ENCODE data around the gene LRBA.

LRBA gene

DNA sequence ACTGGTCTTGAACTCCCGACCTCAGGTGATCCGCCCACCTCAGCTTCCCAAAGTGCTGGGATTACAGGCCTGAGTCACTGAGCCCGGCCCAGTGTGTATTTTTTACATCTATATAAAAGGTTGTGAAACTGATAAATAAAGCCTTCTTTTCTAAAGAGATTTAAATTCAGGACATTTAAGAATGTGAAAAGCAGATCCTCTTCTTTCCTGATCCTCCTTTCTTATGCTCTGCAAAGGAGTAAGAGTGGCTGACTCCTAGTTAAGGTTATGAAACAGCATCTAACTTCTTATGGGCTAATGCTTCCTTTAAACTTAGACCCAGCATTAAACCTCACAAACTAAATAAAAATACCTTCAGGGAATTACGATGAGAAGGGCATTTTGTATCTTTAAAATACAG is 630.8 kb downstream of the LRBA start:
- no peaks in the 10 kb centered on the region for H3K27me3 Mint-ChIP-seq (ENCODE audit: low read depth)
- no peak for DNase-seq (ENCODE audit: low spot score)
- H3K9me3 Mint-ChIP-seq: no peaks in the 10 kb centered on the region
- no peaks in the 10 kb centered on the region for H3K36me3 Mint-ChIP-seq (ENCODE audit: low read depth)
- H3K4me3 Mint-ChIP-seq: no peak overlapping the region
- H3K27ac Mint-ChIP-seq: no peak overlapping the region
- H3K4me1 Mint-ChIP-seq (ENCODE audit: low read depth): no peaks in the 10 kb centered on the region

DNA sequence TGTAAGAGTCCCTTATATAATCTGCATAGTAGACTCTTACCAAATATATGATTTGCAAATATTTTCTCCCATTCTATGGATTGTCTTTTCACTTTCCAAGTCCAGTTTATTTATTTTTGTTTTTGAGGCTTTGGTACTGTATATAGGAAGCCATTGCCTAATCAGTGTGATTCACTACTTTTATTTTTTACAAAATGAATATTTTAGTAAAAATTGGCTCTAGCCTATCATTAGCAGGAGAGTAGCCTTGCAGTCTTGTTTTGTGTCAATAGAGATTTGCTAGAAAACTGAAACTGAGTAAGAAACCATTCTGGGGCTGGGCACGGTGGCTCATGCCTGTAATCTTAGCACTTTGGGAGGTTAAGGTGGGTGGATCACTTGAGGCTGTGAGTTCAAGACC is 633.1 kb downstream of the LRBA start:
- H3K27me3 Mint-ChIP-seq (ENCODE audit: low read depth): no peaks in the 10 kb centered on the region
- H3K9me3 Mint-ChIP-seq: no peaks in the 10 kb centered on the region
- DNase-seq (ENCODE audit: low spot score): no peak
- no peaks in the 10 kb centered on the region for H3K36me3 Mint-ChIP-seq (ENCODE audit: low read depth)
- H3K27ac Mint-ChIP-seq: no peak overlapping the region
- no peak overlapping the region for H3K4me3 Mint-ChIP-seq
- no peaks in the 10 kb centered on the region for H3K4me1 Mint-ChIP-seq (ENCODE audit: low read depth)

GRCh38 chr4:150381609-150382008 is 633.5 kb downstream of the LRBA start:
- Mint-ChIP-seq H3K9me3 (no peaks in the 10 kb centered on the region), H3K36me3 (ENCODE audit: low read depth) (no peaks in the 10 kb centered on the region)
- no peak for DNase-seq (ENCODE audit: low spot score)

DNA sequence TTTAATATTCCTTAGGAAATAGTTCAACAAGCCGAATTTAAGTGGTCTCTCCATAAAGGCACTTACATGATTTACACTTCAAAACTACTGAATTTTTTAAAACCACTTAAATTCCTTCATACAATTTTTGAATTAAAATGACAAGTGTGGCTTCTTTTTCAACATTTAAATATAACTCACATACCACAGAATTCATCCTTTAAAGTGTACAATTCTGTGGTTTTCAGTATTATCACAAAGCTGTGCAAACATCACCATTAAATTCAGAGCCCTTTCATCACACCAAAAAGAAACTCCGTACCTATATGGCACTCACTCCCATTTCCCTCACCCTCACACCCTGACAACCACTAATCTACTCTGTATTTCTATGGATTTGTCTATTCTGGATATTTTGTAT is 634.0 kb downstream of the LRBA start:
- DNase-seq (ENCODE audit: low spot score): no peak
- no peaks in the 10 kb centered on the region for H3K9me3 Mint-ChIP-seq
- H3K27ac Mint-ChIP-seq: no peak overlapping the region
- no peak overlapping the region for H3K4me3 Mint-ChIP-seq
- H3K27me3 Mint-ChIP-seq (ENCODE audit: low read depth): no peaks in the 10 kb centered on the region
- no peaks in the 10 kb centered on the region for H3K36me3 Mint-ChIP-seq (ENCODE audit: low read depth)
- no peaks in the 10 kb centered on the region for H3K4me1 Mint-ChIP-seq (ENCODE audit: low read depth)

More at GRCh38 chr4:150381609-150382008, 633.5 kb downstream of the LRBA start:
- Mint-ChIP-seq H3K4me3 (no peak overlapping the region), H3K27me3 (ENCODE audit: low read depth) (no peaks in the 10 kb centered on the region), H3K27ac (no peak overlapping the region), H3K4me1 (ENCODE audit: low read depth) (no peaks in the 10 kb centered on the region)

GRCh38 chr4:150379454-150379853 is 635.6 kb downstream of the LRBA start:
- H3K27me3 Mint-ChIP-seq (ENCODE audit: low read depth): no peaks in the 10 kb centered on the region
- no peaks in the 10 kb centered on the region for H3K9me3 Mint-ChIP-seq
- no peaks in the 10 kb centered on the region for H3K4me1 Mint-ChIP-seq (ENCODE audit: low read depth)
- H3K36me3 Mint-ChIP-seq (ENCODE audit: low read depth): no peaks in the 10 kb centered on the region
- H3K27ac Mint-ChIP-seq: no peak overlapping the region
- no peak overlapping the region for H3K4me3 Mint-ChIP-seq
- no peak for DNase-seq (ENCODE audit: low spot score)

DNA sequence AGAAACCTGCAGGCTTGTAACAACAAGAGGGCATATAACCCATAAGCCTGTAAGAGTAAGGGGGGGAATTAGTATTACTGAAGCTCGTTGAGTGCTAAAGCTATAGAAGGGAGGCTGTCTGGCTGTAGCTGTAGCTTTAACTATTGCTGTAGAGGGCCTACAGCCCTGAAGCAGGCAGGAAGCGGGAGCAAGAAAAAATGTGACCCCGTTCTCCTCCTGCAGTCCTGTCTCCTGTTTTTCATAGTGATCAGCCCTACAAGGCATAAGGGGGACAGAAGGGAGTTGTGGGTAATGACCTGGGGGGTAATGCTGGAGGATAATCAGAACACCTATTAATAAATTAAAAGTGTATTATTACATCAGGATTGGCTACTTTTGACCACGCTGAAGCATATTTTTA is 640.1 kb downstream of the LRBA start:
- Mint-ChIP-seq H3K27me3 (ENCODE audit: low read depth) (no peaks in the 10 kb centered on the region), H3K4me3 (no peak overlapping the region), H3K4me1 (ENCODE audit: low read depth) (no peaks in the 10 kb centered on the region), H3K9me3 (no peaks in the 10 kb centered on the region), H3K27ac (no peak overlapping the region), H3K36me3 (ENCODE audit: low read depth) (peaks cover 3% of the 10 kb centered on the region)
- DNase-seq (ENCODE audit: low spot score): no peak

DNA sequence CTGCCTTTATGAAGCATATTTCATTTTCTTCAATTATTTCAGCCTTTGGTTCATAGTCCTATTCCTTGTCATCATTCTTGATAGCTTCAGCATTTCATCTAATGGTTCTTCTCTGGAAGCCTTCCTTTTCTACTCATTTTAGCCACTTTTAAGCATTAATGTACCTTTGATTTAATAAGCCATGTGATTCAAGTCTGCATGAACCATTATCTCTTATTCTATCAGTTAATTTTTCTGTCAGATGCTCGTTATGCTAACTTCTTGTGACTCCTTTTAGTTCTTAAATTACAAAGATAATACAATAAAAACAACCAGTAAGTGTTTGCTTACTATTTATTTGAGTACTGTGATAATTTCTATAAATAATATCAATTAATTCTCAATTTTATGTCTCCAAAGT is 643.2 kb downstream of the LRBA start:
- DNase-seq (ENCODE audit: low spot score): no peak
- no peak overlapping the region for H3K4me3 Mint-ChIP-seq
- H3K27me3 Mint-ChIP-seq (ENCODE audit: low read depth): no peaks in the 10 kb centered on the region
- H3K27ac Mint-ChIP-seq: no peak overlapping the region
- H3K4me1 Mint-ChIP-seq (ENCODE audit: low read depth): peaks cover 4% of the 10 kb centered on the region
- H3K9me3 Mint-ChIP-seq: no peaks in the 10 kb centered on the region
- peaks cover 3% of the 10 kb centered on the region for H3K36me3 Mint-ChIP-seq (ENCODE audit: low read depth)

DNA sequence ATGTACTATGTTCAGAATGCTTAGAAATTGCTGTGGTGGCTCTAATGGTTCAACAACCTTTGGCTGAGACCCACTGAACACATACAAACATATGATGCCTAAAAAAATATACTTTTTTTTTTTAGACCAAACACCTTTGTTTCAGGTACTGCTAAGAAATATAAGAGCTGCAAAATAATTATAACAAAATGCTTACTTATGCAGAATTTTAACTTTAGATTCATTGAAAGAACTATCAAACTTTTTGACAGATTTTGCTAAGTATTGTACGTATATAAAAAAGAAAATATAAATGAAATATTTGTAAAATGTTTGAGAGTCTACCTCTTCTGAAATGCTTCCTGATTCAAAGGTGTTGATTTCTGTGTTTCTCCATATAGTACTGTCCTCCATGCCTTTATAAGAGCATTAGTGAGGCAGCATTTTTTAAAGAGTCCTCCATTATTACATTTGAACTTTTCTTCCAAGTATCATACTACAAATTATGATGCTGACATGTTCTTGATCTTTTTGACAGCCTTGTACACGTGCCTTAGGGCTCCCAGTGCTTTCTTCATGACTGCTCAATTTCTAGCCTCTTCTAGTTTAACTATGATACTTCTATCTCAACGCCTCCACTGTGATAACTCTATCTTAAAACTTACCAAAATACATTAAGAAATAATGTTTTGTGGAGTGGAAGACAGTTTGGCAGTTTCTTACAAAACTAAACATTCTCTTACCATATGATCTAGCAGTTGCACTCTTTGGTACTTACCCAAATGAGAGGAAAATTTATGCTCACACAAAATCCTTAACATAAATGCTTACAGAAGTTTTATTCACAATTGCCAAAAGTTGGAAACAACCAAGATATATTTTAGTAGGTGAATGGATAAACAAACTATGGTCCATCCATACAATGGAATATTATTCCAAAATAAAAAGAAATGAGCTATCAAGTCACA is 645.4 kb downstream of the LRBA start:
- Mint-ChIP-seq H3K4me3 (no peak overlapping the region), H3K27me3 (ENCODE audit: low read depth) (no peaks in the 10 kb centered on the region), H3K9me3 (no peaks in the 10 kb centered on the region), H3K27ac (no peak overlapping the region), H3K36me3 (ENCODE audit: low read depth) (peaks cover 3% of the 10 kb centered on the region), H3K4me1 (ENCODE audit: low read depth) (peaks cover 4% of the 10 kb centered on the region)
- DNase-seq (ENCODE audit: low spot score): no peak

- H3K4me3 Mint-ChIP-seq: no peak overlapping the region
- H3K4me1 Mint-ChIP-seq (ENCODE audit: low read depth): peaks cover 6% of the 10 kb centered on the region
- no peaks in the 10 kb centered on the region for H3K27me3 Mint-ChIP-seq (ENCODE audit: low read depth)
- DNase-seq (ENCODE audit: low spot score): no peak
- no peak overlapping the region for H3K27ac Mint-ChIP-seq
- H3K36me3 Mint-ChIP-seq (ENCODE audit: low read depth): peaks cover 3% of the 10 kb centered on the region
- no peaks in the 10 kb centered on the region for H3K9me3 Mint-ChIP-seq
Observed at GRCh38 chr4:150368667-150369066, 646.4 kb downstream of the LRBA start.

DNA sequence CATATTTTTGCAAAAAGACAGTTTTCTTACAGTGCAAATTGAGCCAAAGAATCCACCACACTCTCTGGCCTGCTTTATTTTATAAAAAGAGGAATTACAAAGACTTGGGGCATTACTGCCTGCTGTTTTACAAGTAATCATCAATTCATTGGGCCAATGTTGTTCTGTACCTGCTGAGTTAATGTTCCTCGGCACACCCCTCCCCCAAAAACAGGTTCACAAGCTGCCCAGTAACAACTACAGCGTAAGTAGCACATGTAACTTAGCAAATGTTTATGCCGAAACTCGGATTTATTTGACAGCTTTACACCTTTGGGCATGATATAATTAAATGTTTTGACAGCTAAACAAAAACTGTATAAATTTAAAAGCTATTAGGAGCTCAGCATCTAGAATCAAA is 647.8 kb downstream of the LRBA start:
- no peak overlapping the region for H3K4me3 Mint-ChIP-seq
- H3K27me3 Mint-ChIP-seq (ENCODE audit: low read depth): no peaks in the 10 kb centered on the region
- no peaks in the 10 kb centered on the region for H3K36me3 Mint-ChIP-seq (ENCODE audit: low read depth)
- no peaks in the 10 kb centered on the region for H3K9me3 Mint-ChIP-seq
- H3K4me1 Mint-ChIP-seq (ENCODE audit: low read depth): peaks cover 6% of the 10 kb centered on the region
- no peak for DNase-seq (ENCODE audit: low spot score)
- H3K27ac Mint-ChIP-seq: no peak overlapping the region

- peaks cover 6% of the 10 kb centered on the region for H3K4me1 Mint-ChIP-seq (ENCODE audit: low read depth)
- no peaks in the 10 kb centered on the region for H3K27me3 Mint-ChIP-seq (ENCODE audit: low read depth)
- no peak overlapping the region for H3K27ac Mint-ChIP-seq
- no peaks in the 10 kb centered on the region for H3K36me3 Mint-ChIP-seq (ENCODE audit: low read depth)
- H3K9me3 Mint-ChIP-seq: no peaks in the 10 kb centered on the region
- no peak overlapping the region for H3K4me3 Mint-ChIP-seq
- no peak for DNase-seq (ENCODE audit: low spot score)
Observed at GRCh38 chr4:150366487-150366999, 648.5 kb downstream of the LRBA start.

DNA sequence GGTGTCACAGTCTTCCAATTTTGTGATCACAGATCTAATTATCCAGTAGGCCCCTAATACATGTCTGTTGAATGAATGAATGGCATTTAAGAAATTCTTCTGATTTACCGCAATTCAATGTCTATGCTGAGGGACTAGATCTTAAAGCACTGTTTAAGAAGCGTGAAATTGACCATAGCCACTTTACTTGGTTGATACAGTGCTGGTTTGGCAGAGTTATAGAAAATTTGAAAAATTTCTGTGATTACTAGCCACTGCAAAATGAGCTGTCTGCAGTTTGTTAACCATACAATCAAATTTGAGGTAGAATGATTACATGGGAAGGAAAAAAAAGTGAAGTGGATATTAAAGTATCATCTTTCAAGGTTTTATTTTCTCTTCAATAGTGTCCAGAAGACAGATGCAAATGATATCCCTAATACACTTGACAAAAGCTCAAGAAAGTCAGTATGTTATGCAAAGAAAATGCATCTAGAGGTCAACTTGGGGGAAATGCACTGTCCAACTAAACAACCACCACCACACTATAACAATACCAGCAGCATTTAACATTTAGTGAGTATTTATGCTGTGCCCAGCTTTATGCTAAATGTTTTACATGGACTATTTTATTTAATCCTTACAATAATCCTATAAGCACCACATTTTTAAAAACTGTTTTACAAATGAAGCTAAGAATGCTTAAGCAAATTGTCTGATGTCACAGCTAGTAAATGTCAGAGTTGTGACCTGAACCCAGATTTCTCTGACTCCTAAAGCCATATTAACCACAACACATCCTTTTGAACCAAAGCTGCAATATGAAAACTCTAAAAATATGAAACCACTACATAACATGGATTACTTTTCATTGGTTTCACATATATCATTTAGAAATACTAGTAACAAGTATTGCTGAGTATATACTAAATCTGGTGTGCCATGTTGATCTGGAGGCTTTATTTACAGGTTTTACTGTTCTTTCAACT is 651.1 kb downstream of the LRBA start:
- H3K4me1 Mint-ChIP-seq (ENCODE audit: low read depth): peaks cover 6% of the 10 kb centered on the region
- no peak overlapping the region for H3K27ac Mint-ChIP-seq

GRCh38 chr4:150358691-150359090 is 656.4 kb downstream of the LRBA start:
- no peak overlapping the region for H3K4me3 Mint-ChIP-seq
- no peaks in the 10 kb centered on the region for H3K9me3 Mint-ChIP-seq
- H3K4me1 Mint-ChIP-seq (ENCODE audit: low read depth): no peaks in the 10 kb centered on the region
- H3K27ac Mint-ChIP-seq: no peak overlapping the region
- no peaks in the 10 kb centered on the region for H3K27me3 Mint-ChIP-seq (ENCODE audit: low read depth)
- H3K36me3 Mint-ChIP-seq (ENCODE audit: low read depth): no peaks in the 10 kb centered on the region
- no peak for DNase-seq (ENCODE audit: low spot score)

More for the DNA sequence above, 651.1 kb downstream of the LRBA start:
- Mint-ChIP-seq H3K4me3 (no peak overlapping the region), H3K36me3 (ENCODE audit: low read depth) (no peaks in the 10 kb centered on the region), H3K27me3 (ENCODE audit: low read depth) (no peaks in the 10 kb centered on the region), H3K9me3 (no peaks in the 10 kb centered on the region)
- DNase-seq (ENCODE audit: low spot score): no peak

DNA sequence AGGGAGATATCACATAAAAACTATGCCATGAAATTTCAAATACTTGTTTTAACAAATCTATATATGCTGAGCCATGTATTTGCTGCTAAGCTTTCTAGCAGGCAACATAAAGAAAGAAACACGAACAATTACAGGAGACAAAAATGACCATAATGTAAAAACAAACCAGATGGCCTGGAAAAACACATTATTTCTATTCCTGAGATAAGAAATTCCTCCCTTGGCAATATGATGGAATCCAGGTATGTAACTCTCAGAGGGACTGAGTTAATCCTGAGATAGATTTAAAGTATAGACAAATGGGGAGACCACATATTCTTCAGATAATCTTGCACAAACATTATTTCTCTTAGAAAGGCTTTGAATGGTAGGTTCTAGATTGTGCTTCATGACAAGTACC is 657.3 kb downstream of the LRBA start:
- Mint-ChIP-seq H3K4me1 (ENCODE audit: low read depth) (no peaks in the 10 kb centered on the region), H3K9me3 (no peaks in the 10 kb centered on the region)
- no peak for DNase-seq (ENCODE audit: low spot score)

More for the DNA sequence above, 657.3 kb downstream of the LRBA start:
- Mint-ChIP-seq H3K4me3 (no peak overlapping the region), H3K27ac (no peak overlapping the region), H3K36me3 (ENCODE audit: low read depth) (no peaks in the 10 kb centered on the region), H3K27me3 (ENCODE audit: low read depth) (no peaks in the 10 kb centered on the region)
